BJ (cell line): ENCODE results near the gene ALAS1. TPM values are rescaled to one million over a fixed set of nuclear protein-coding genes. Genes with fewer than 3 reads are reported as not detected.

ENCODE experiments used
- CTCF ChIA-PET: fragments of 350-600 bp; formaldehyde crosslinking; extraction: SDS; loops from one replicate; lab custom pipeline; 2021; ENCODE audit warnings: antibody characterized with exemption, inconsistent platforms; lab: Yijun Ruan, JAX
- POLR2A ChIA-PET: fragments of 300-600 bp; sonication (Branson Sonifier 250); formaldehyde crosslinking; extraction: SDS; loops from one replicate; lab custom pipeline; 2021; ENCODE audit warnings: antibody characterized with exemption; lab: Charles Lee
- DNase-seq: peaks from one replicate; pipeline ENCODE4 v3.0.0-alpha.2; 2011; ENCODE audit warnings: low read depth
- H3K27me3 ChIP-seq: 2 replicates; pipeline ENCODE4 v1.6.0; 2011; ENCODE audit warnings: low read length; ENCODE audit not compliant: control insufficient read depth, insufficient read depth
- H3K36me3 ChIP-seq: 2 replicates; pipeline ENCODE4 v1.5.1; 2011; ENCODE audit warnings: low read length; ENCODE audit not compliant: control insufficient read depth, insufficient read depth
- H3K4me3 ChIP-seq: 2 replicates; pipeline ENCODE4 v1.5.1; 2011; ENCODE audit warnings: low read depth, mild to moderate bottlenecking, control low read depth, low read length
- polyA plus RNA-seq: library from polyadenylated mRNA; depleted of rRNA; stranded (reverse); fragments of >200 nt; gene quantifications from 2 replicates; pipeline ENCODE4 v1.2.3, GENCODE V29; 2011
- TF ChIP-seq, protein P1 (sequence below): IDR thresholded peaks from 2 replicates; pipeline ENCODE4 v1.5.1; 2011; ENCODE audit warnings: low read depth, mild to moderate bottlenecking, control low read depth, inconsistent platforms, low read length, moderate library complexity; ENCODE audit not compliant: insufficient read depth

The ALAS1 gene
- polyA plus RNA-seq, 1 experiment: 51.7 TPM

DNA sequence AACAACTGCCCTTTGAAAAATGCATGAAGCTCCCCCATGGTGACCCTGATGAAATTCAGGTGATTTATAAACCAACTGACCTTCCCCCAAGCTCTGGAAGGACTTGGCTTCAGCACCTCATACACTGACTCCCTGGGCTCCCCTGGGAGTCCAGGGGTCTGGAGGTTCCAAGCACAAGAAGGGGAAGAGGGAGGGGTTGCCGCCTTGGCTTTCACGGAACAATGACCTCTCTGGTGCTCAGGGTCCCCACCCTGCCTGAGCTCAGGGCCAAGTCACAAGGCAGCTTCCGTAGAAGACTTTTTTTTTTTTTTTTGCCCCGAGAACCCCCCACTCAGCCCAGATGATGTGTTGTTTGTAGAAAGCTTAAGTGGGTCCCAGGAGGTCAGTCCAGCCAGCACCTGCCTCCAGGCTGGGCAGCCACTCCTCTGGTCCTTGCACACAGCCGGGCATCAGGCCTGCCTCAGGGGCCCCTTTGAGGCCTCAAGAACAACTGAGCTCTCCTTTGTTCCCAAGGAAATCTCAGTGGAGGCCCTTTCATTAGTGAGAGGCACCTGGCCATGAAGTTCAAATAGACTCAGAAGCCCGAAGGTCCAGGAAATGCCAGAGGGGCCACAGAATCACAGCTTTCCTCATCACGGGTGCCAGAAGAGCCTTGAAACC lies 14.0 kb upstream of the ALAS1 start:
- H3K27me3 ChIP-seq: no peaks in the 10 kb centered on the region; the same call in 1 of the 2 replicates
- ChIA-PET POLR2A (no interaction called here), CTCF (interaction anchor here (1.2 to 1.6 kb wide), 2 partner anchors 9 to 13 kb away, joined by 3 read pairs; no protein-coding TSS in a partner anchor)
- TF ChIP-seq, protein P1, sequence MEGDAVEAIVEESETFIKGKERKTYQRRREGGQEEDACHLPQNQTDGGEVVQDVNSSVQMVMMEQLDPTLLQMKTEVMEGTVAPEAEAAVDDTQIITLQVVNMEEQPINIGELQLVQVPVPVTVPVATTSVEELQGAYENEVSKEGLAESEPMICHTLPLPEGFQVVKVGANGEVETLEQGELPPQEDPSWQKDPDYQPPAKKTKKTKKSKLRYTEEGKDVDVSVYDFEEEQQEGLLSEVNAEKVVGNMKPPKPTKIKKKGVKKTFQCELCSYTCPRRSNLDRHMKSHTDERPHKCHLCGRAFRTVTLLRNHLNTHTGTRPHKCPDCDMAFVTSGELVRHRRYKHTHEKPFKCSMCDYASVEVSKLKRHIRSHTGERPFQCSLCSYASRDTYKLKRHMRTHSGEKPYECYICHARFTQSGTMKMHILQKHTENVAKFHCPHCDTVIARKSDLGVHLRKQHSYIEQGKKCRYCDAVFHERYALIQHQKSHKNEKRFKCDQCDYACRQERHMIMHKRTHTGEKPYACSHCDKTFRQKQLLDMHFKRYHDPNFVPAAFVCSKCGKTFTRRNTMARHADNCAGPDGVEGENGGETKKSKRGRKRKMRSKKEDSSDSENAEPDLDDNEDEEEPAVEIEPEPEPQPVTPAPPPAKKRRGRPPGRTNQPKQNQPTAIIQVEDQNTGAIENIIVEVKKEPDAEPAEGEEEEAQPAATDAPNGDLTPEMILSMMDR: no peak
- no peak overlapping the region for H3K4me3 ChIP-seq
- DNase-seq: no peak
- H3K36me3 ChIP-seq: no peaks in the 10 kb centered on the region

DNA sequence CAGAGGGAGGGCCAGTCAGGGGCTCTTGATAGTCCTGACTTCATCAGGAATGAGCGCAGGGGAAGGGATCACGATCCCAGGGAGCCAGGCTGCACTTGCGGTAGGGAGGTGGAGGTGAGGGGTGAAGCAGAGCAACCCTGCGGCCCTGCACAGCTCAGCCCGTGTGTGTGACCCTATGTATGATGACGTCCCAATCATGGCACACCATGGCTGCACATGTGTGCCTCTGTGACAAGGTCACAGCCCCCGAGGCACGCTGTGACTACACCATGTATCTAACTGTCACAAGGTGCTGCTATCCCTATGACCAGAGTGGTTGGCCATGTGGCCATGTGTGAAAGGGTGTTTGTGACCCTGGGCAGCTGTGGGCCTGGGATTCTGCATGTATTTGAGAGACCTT lies 13.3 kb upstream of the ALAS1 start:
- Histone ChIP-seq H3K27me3 (no peaks in the 10 kb centered on the region; the same call in 1 of the 2 replicates), H3K4me3 (no peak overlapping the region), H3K36me3 (no peaks in the 10 kb centered on the region)
- TF ChIP-seq, protein P1: no peak
- no peak for DNase-seq
- POLR2A ChIA-PET: no interaction called here
- CTCF ChIA-PET: no interaction called here

DNA sequence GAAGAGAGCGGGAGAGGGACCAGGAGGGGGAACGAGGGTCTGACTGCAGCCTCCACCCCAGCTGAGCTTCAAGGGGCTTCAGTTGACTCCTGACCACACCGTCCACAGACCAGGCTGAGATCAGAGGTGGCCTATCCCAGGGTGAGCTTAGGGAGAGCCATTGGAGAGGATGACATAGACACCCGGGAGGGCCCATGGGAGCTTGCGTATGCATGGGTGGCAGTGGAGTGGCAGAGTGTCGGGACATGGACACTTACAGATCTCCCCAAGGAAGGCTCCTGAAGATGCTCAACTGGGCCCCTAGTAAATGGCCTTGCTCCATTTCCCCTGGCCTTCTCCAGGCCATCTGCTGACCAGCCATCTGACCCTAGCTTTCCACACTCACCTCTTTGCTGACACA lies 12.6 kb upstream of the ALAS1 start:
- no peak for DNase-seq
- TF ChIP-seq, protein P1: no peak
- no peaks in the 10 kb centered on the region; the same call in 1 of the 2 replicates for H3K27me3 ChIP-seq
- H3K4me3 ChIP-seq: no peak overlapping the region
- H3K36me3 ChIP-seq: no peaks in the 10 kb centered on the region
- ChIA-PET POLR2A (no interaction called here), CTCF (no interaction called here)

DNA sequence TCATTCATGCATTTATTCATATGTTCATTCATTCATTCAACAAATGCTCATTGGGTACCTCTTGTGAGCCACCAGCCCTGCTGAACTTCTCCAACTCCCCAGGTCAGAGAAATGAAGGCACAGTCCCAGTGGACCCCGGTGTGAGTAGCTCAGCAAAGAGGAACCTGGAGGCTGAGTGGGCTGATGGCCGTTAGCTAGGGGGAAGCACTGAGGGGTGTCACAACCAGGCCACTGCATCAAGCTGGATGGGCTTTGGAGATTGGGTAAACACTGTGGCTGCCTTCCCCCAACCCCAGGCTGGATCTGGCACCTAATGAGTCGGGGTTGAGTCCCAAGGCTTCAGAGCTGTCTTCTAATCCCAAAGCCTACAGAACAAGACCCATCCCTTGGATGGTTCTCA lies 12.1 kb upstream of the ALAS1 start:
- H3K36me3 ChIP-seq: no peaks in the 10 kb centered on the region
- ChIA-PET CTCF (no interaction called here), POLR2A (no interaction called here)
- DNase-seq: no peak
- H3K4me3 ChIP-seq: no peak overlapping the region
- TF ChIP-seq, protein P1: no peak
- H3K27me3 ChIP-seq: no peaks in the 10 kb centered on the region; the same call in 1 of the 2 replicates

DNA sequence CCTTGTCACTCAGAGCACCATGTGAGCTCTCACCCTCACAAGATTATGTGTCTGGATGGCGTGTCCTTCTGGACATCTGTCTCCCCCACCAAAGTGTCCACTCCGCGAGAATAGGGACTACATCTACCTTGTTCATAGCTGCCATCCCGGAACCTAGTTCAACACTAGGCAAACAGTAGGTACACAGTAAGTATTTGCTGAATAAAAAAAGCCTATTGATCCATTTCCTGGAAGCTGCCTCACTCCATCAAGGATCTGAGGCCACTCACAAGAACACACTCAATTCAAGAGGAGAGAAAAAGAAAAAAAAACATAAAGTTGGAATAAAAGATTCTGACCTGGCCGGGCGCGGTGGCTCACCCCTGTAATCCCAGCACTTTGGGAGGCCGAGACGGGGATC lies 11.2 kb upstream of the ALAS1 start:
- CTCF ChIA-PET: no interaction called here
- no peak for DNase-seq
- H3K36me3 ChIP-seq: no peaks in the 10 kb centered on the region
- POLR2A ChIA-PET: interaction anchor here (0.6 kb wide), 1 partner anchor 21 kb away, joined by 4 read pairs; no protein-coding TSS in a partner anchor
- no peaks in the 10 kb centered on the region; the same call in 1 of the 2 replicates for H3K27me3 ChIP-seq
- TF ChIP-seq, protein P1: no peak
- H3K4me3 ChIP-seq: no peak overlapping the region
